SU-DHL-6 (cell line): ENCODE results near the gene SNCB.

Source experiments
- H2AFZ ChIP-seq: fragments of 200-600 bp; sonication (generic); 2 replicates; pipeline ENCODE4 v1.6.1; 2014; ENCODE audit warnings: low read depth, mild to moderate bottlenecking, moderate library complexity, mixed read lengths, antibody characterized with exemption, low read length; ENCODE audit not compliant: severe bottlenecking
- H3F3A ChIP-seq: fragments of 200-600 bp; shearing (Covaris generic); 2 replicates; pipeline ENCODE4 v1.6.0; 2016; ENCODE audit warnings: antibody characterized with exemption, mild to moderate bottlenecking; ENCODE audit not compliant: insufficient read depth
- H3K27ac ChIP-seq: fragments of 200-600 bp; sonication (generic); 2 replicates; pipeline ENCODE4 v1.5.1; 2016; ENCODE audit warnings: low read depth, mild to moderate bottlenecking, low read length, moderate library complexity, mixed read lengths
- H3K27me3 ChIP-seq: fragments of 200-600 bp; sonication (generic), shearing (Covaris generic); 2 replicates; pipeline ENCODE4 v1.6.0; 2014; ENCODE audit warnings: mild to moderate bottlenecking, low read length
- H3K36me3 ChIP-seq: fragments of 200-600 bp; sonication (generic); 2 replicates; pipeline ENCODE4 v1.6.1; 2014; ENCODE audit warnings: mild to moderate bottlenecking, low read length, mixed read lengths
- H3K4me2 ChIP-seq: fragments of 300-600, 200-600 bp; shearing (Covaris generic), sonication (generic); 2 replicates; pipeline ENCODE4 v1.6.0; 2014; ENCODE audit warnings: low read length, low read depth, mild to moderate bottlenecking; ENCODE audit not compliant: poor library complexity, severe bottlenecking
- H3K4me3 ChIP-seq: fragments of 200-600 bp; sonication (generic); 2 replicates; pipeline ENCODE4 v1.5.1; 2014; ENCODE audit warnings: antibody characterized with exemption, low read length, mild to moderate bottlenecking, mixed read lengths; ENCODE audit not compliant: insufficient read depth, poor library complexity, severe bottlenecking
- H3K79me2 ChIP-seq: fragments of 200-600 bp; sonication (generic); 2 replicates; pipeline ENCODE4 v1.6.1; 2014; ENCODE audit warnings: mild to moderate bottlenecking, low read length, moderate library complexity; ENCODE audit not compliant: insufficient read depth
- H3K9ac ChIP-seq: fragments of 200-600 bp; sonication (generic); 2 replicates; pipeline ENCODE4 v1.7.0; 2014; ENCODE audit warnings: mild to moderate bottlenecking, low read length
- H3K9me2 ChIP-seq: fragments of 200-600 bp; sonication (generic); replicated peaks from 2 replicates; pipeline ENCODE4 v1.6.1; 2014; ENCODE audit warnings: low read length; ENCODE audit not compliant: insufficient read depth
- H3K9me3 ChIP-seq: fragments of 200-600 bp; sonication (generic); 2 replicates; pipeline ENCODE4 v1.6.1; 2014; ENCODE audit warnings: low read length, mixed read lengths; ENCODE audit not compliant: insufficient read depth
- H4K20me1 ChIP-seq: fragments of 200-600 bp; sonication (generic); 2 replicates; pipeline ENCODE4 v1.6.1; 2014; ENCODE audit warnings: low read depth, mild to moderate bottlenecking, antibody characterized with exemption, low read length, moderate library complexity, mixed read lengths
- EZH2phosphoT487 ChIP-seq: fragments of 200-600 bp; sonication (generic), shearing (Covaris generic); conservative IDR thresholded peaks from 2 replicates; pipeline ENCODE4 v1.6.1; 2018; ENCODE audit warnings: mild to moderate bottlenecking, antibody characterized with exemption, low read length, moderate library complexity, mixed read lengths
- TF ChIP-seq, protein P1 (sequence below): fragments of 200-600 bp; sonication (generic); IDR thresholded peaks from one replicate; pipeline ENCODE4 v1.5.1; 2017; ENCODE audit warnings: antibody characterized with exemption, mild to moderate bottlenecking, low read length, moderate library complexity; ENCODE audit not compliant: insufficient read depth, poor library complexity, severe bottlenecking

Gene SNCB

DNA sequence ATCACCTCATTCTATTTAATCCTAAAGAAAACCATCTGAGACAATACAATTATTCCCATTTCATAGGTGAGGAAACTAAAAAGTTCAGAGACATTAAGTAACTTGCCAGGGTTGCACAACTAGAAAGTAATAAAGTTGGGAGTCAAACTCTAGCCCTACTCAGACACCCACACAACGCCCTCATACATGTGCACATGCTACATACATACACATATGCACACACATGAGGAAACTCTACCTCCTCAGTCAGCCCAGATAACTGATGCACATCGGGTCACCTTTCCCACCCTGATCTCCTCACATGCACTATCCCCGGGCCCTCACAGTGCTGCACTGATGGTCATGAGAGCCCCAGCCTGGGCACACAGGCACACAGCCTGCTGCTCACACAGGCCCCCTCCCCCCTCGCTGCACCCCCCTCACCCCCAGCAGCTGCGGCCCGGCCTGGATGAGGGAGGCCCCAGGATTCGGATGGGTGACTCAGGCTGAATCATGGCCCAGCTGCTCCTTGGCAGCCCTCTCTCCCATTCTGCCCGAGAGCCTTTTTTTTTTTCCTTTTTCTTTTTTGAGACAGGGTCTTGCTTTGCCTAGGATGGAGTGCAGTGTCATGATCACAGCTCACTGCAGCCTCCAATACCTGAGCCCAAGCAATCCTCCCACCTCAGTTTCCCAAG lies 15.4 kb downstream of the SNCB start:
- Histone ChIP-seq H3K36me3 (no peaks in the 10 kb centered on the region), H4K20me1 (no peaks in the 10 kb centered on the region), H3K79me2 (no peaks in the 10 kb centered on the region), H3F3A (0 out of 2 replicates have a peak, but pooled peaks cover 3% of the 10 kb centered on the region), H3K9me2 (no peaks in the 10 kb centered on the region), H3K9ac (no peak overlapping the region), H3K4me3 (no peak overlapping the region), H3K9me3 (no peaks in the 10 kb centered on the region), H2AFZ (no peak overlapping the region), H3K27me3 (no peaks in the 10 kb centered on the region), H3K4me2 (no peak overlapping the region), H3K27ac (no peak overlapping the region)
- TF ChIP-seq EZH2phosphoT487 = no peak
- TF ChIP-seq, protein P1, sequence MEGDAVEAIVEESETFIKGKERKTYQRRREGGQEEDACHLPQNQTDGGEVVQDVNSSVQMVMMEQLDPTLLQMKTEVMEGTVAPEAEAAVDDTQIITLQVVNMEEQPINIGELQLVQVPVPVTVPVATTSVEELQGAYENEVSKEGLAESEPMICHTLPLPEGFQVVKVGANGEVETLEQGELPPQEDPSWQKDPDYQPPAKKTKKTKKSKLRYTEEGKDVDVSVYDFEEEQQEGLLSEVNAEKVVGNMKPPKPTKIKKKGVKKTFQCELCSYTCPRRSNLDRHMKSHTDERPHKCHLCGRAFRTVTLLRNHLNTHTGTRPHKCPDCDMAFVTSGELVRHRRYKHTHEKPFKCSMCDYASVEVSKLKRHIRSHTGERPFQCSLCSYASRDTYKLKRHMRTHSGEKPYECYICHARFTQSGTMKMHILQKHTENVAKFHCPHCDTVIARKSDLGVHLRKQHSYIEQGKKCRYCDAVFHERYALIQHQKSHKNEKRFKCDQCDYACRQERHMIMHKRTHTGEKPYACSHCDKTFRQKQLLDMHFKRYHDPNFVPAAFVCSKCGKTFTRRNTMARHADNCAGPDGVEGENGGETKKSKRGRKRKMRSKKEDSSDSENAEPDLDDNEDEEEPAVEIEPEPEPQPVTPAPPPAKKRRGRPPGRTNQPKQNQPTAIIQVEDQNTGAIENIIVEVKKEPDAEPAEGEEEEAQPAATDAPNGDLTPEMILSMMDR = no peak

DNA sequence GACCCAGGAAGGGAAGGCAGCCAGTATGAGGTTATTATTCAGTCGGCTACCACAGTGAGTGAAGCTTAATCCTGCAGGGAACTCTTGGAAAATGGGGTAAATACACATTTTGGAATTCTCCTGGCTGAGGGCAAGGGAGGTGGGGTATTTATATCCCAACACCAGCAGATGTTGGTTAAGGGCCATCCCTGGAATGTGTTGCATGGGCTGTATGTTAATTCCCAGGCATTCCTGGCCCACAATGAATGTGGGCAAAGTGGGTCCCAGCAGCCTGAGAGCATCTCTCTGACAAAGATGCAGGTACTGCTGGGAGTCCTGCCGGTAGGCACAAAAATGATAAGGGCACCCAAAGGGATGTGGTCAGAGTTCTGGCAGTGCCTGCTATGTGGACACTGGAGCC lies 17.5 kb downstream of the SNCB start:
- no peaks in the 10 kb centered on the region for H3K9me3 ChIP-seq
- H3K4me3 ChIP-seq = no peak overlapping the region
- H3K36me3 ChIP-seq = no peaks in the 10 kb centered on the region
- H3K27me3 ChIP-seq = no peaks in the 10 kb centered on the region
- no peaks in the 10 kb centered on the region for H3K79me2 ChIP-seq
- no peak for TF ChIP-seq EZH2phosphoT487
- TF ChIP-seq, protein P1 = no peak
- H3F3A ChIP-seq = 0 out of 2 replicates have a peak, but pooled peaks cover 3% of the 10 kb centered on the region
- H3K9me2 ChIP-seq = no peaks in the 10 kb centered on the region
- no peak overlapping the region for H3K27ac ChIP-seq
- no peak overlapping the region for H3K9ac ChIP-seq
- H2AFZ ChIP-seq = no peak overlapping the region
- no peaks in the 10 kb centered on the region for H4K20me1 ChIP-seq
- H3K4me2 ChIP-seq = no peak overlapping the region

DNA sequence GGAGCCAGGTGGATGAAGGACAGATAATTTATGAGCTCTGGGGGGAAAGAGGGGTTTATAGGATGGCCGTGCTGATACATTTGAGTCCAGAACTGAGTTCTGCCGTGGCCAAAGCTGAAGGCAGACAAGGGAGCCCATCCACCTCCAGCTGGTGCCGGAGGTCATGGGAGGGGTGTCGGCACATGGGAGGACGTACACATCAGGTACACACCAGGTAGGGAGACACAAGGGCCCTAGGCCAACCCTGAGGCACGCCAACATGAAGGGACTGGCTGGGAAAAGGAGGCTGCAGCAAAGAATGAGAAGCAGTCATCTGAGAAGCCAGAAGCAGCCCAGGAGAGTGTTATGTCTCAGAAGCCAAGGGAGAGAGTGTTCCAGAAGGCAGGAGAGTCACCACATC lies 18.3 kb downstream of the SNCB start:
- no peak overlapping the region for H3K4me3 ChIP-seq
- H3K79me2 ChIP-seq = no peaks in the 10 kb centered on the region
- TF ChIP-seq EZH2phosphoT487 = no peak
- TF ChIP-seq, protein P1 = no peak
- H2AFZ ChIP-seq = no peak overlapping the region
- no peaks in the 10 kb centered on the region for H3K36me3 ChIP-seq
- H3K9me3 ChIP-seq = no peaks in the 10 kb centered on the region
- H3K27me3 ChIP-seq = no peaks in the 10 kb centered on the region
- H3K4me2 ChIP-seq = no peak overlapping the region
- H3K27ac ChIP-seq = no peak overlapping the region
- 0 out of 2 replicates have a peak, but pooled peaks cover 3% of the 10 kb centered on the region for H3F3A ChIP-seq
- H3K9ac ChIP-seq = no peak overlapping the region
- H3K9me2 ChIP-seq = no peaks in the 10 kb centered on the region
- H4K20me1 ChIP-seq = no peaks in the 10 kb centered on the region
